ENCODE data around the gene EXOC2.

- TF ChIP-seq CTCF (IDR thresholded peaks at IDR 0.05): no peak
- no peak for TF ChIP-seq POLR2A (IDR thresholded peaks at IDR 0.05)
Measured at GRCh38 chr6:583635-584034, 109.3 kb downstream of the EXOC2 start.

All from thyroid gland (tissue), 4 donors.